ENCODE data around the gene KDM2A.

- no peak for TF ChIP-seq ETS1 (IDR thresholded peaks at IDR 0.05)
- no peak for TF ChIP-seq EZH2phosphoT487 (IDR thresholded peaks at IDR 0.05; ENCODE audit: unreplicated experiment)
- no peak for TF ChIP-seq NANOG (IDR thresholded peaks at IDR 0.05; ENCODE audit: borderline replicate concordance)
- TF ChIP-seq CTCF (conservative IDR thresholded peaks at IDR 0.05; ENCODE audit: low read depth in 2 of 2), result no peak
- TF ChIP-seq CREB1 (CRISPR knock-in tag; IDR thresholded peaks at IDR 0.05; ENCODE audit: low read depth), result no peak
- TF ChIP-seq POLR2AphosphoS5 (IDR thresholded peaks at IDR 0.05; ENCODE audit: low read depth), result no peak
Measured at GRCh38 chr11:67098799-67099429, 20.1 kb upstream of the KDM2A start.

All from GM23338 (cell line).